Spleen (tissue), 11 donors: ENCODE results near the gene PLA2G2D. TPM values are rescaled to one million over a fixed set of nuclear protein-coding genes. Genes with fewer than 3 reads are reported as not detected.

Experiments used
- DNase-seq: peaks from one replicate; pipeline ENCODE4 v3.0.0-alpha.2; 2020
- H3K27ac ChIP-seq, 8 donors: fragments of 200-600 bp; sonication (generic) in 7 of 8; 1 replicate in 4 of 8; 2 replicates in 4 of 8; pipeline versions ENCODE4 v1.5.0 to v1.8.0; 2016 to 2021; ENCODE audit warnings: inconsistent platforms in 4 of 8, mild to moderate bottlenecking in 4 of 8, moderate library complexity in 1 of 8
- H3K27me3 ChIP-seq, 7 donors: fragments of 200-600 bp; sonication (generic) in 6 of 7; replicated peaks in 1 of 7; 1 replicate in 4 of 7; 2 replicates in 3 of 7; pipeline versions ENCODE4 v1.5.0 to v1.8.0; 2016 to 2021; ENCODE audit warnings: inconsistent platforms in 3 of 7, mild to moderate bottlenecking in 1 of 7
- H3K36me3 ChIP-seq, 6 donors: fragments of 200-600 bp; sonication (generic) in 5 of 6; 1 replicate in 4 of 6; 2 replicates in 2 of 6; pipeline versions ENCODE4 v1.5.0 to v1.8.0; 2016 to 2021; ENCODE audit warnings: inconsistent platforms in 2 of 6
- H3K4me1 ChIP-seq, 6 donors: fragments of 200-600 bp; sonication (generic) in 5 of 6; 1 replicate in 3 of 6; 2 replicates in 3 of 6; pipeline versions ENCODE4 v1.5.0 to v1.8.0; 2016 to 2021; ENCODE audit warnings: inconsistent platforms in 3 of 6
- H3K4me3 ChIP-seq, 8 donors: fragments of 200-600 bp; sonication (generic) in 7 of 8; 1 replicate in 4 of 8; 2 replicates in 4 of 8; pipeline versions ENCODE4 v1.5.0 to v1.8.0; 2016 to 2021; ENCODE audit warnings: inconsistent platforms in 4 of 8, mild to moderate bottlenecking in 4 of 8, moderate library complexity in 2 of 8
- H3K9me3 ChIP-seq, 8 donors: fragments of 200-600 bp; sonication (generic) in 7 of 8; 1 replicate in 4 of 8; 2 replicates in 4 of 8; pipeline versions ENCODE4 v1.5.0 to v1.8.0; 2016 to 2021; ENCODE audit warnings: inconsistent platforms in 4 of 8
- CTCF ChIP-seq, 11 experiments: fragments of 200-600 bp in 7 of 11; fragments of 450-650 bp in 4 of 11; sonication (generic) in 4 of 11; IDR thresholded peaks in 8 of 11; conservative IDR thresholded peaks in 3 of 11; 1 replicate in 7 of 11; 2 replicates in 4 of 11; pipeline versions ENCODE4 v1.4.0 to v1.8.0; 2016 to 2021; ENCODE audit warnings: antibody characterized with exemption in 11 of 11, inconsistent platforms in 4 of 11, mild to moderate bottlenecking in 1 of 11
- POLR2A ChIP-seq, 3 donors: fragments of 450-650 bp; IDR thresholded peaks; one replicate each; pipeline ENCODE4 v1.5.1; 2017; ENCODE audit warnings: antibody characterized with exemption in 3 of 3, mild to moderate bottlenecking in 1 of 3
- POLR2AphosphoS5 ChIP-seq, 3 donors: sonication (generic); formaldehyde crosslinking; IDR thresholded peaks; one replicate each; pipeline ENCODE4 v1.5.1; 2017; ENCODE audit warnings: antibody characterized with exemption in 3 of 3
- WGBS, 5 donors: extraction: QIAGEN DNeasy Blood & Tissue Kit in 3 of 5; methylation state at CpG; one replicate each; pipeline versions ENCODE4 v1.1.5 to v1.1.7; 2013 to 2018; 5-methylcytosine and 5-hydroxymethylcytosine counted together
- intact Hi-C: fragments of 100-400 bp; cut with DNase I; formaldehyde crosslinking; loops from one replicate; pipeline ENCODE4 v1.15.0; 2023; ENCODE audit warnings: low total_unique reads
- polyA plus RNA-seq, 3 donors: library from polyadenylated mRNA; stranded (reverse); fragments of 200-250 nt; gene quantifications; one replicate each; pipeline ENCODE4 v1.2.1, GENCODE V29; 2013
- total RNA-seq, 7 donors: library from RNA; depleted of rRNA in 3 of 7; stranded (reverse); fragments of >200 nt in 3 of 7; fragmentation: NEBNext Ultra II Directional in 4 of 7; extraction: Animal tissue kit (Norgen Biotek cat#: 25700) in 4 of 7; gene quantifications; one replicate each; pipeline versions ENCODE4 v1.1.0 to v1.2.1, GENCODE V29; 2016 to 2021
- donor health status: healthy with polysubstance abuse.
- donor health status: DM: no; HTN: no; CAD: no; lungs with moderate emphysema.
- donor health status: DM: no; HTN: no; CAD: no.
- donor health status: Bipolar disorder and iron deficiency.
- donor health status: healthy.
- donor health status: DM: no; HTN: no; CAD: no.
- donor health status: DM: yes; HTN: yes; CAD: no.

The PLA2G2D gene
- total and polyA plus RNA-seq, 10 donors, result 0.92 to 28.7 (median 7.3) TPM

GRCh38 chr1:20090119-20090518, 29.2 kb downstream of the PLA2G2D start:
- Histone ChIP-seq H3K4me1 (no peaks in the 10 kb centered on the region), H3K4me3 (no peak overlapping the region), H3K27me3 (no peaks in the 10 kb centered on the region), H3K9me3 (no peaks in the 10 kb centered on the region), H3K27ac (no peak overlapping the region), H3K36me3 (no peaks in the 10 kb centered on the region)
- no peak for DNase-seq
- TF ChIP-seq POLR2A (IDR thresholded peaks at IDR 0.05), result no peak
- no peak for TF ChIP-seq CTCF (IDR thresholded peaks at IDR 0.05 in 8 of 11, conservative IDR thresholded peaks at IDR 0.05 in 3 of 11)
- TF ChIP-seq POLR2AphosphoS5 (IDR thresholded peaks at IDR 0.05), result no peak
- intact Hi-C loops, result no loop called here
- 60 to 84% (median 81%) methylated on average over 3 of the region's 3 CpGs for WGBS, 5 donors

- no peaks in the 10 kb centered on the region for H3K27me3 ChIP-seq
- no peak overlapping the region for H3K4me3 ChIP-seq
- no peaks in the 10 kb centered on the region for H3K4me1 ChIP-seq
- intact Hi-C loops, result no loop called here
- WGBS, 5 donors, result 85 to 90% (median 86%) methylated on average over 19 of the region's 19 CpGs
- DNase-seq, result no peak
- H3K27ac ChIP-seq, result no peak overlapping the region
- H3K9me3 ChIP-seq, result no peaks in the 10 kb centered on the region
- H3K36me3 ChIP-seq, result no peaks in the 10 kb centered on the region
- TF ChIP-seq POLR2AphosphoS5 (IDR thresholded peaks at IDR 0.05) (no peak), CTCF (IDR thresholded peaks at IDR 0.05 in 8 of 11, conservative IDR thresholded peaks at IDR 0.05 in 3 of 11) (no peak), POLR2A (IDR thresholded peaks at IDR 0.05) (no peak)
Measured at GRCh38 chr1:20089328-20090077, 29.8 kb downstream of the PLA2G2D start.

- Histone ChIP-seq H3K9me3 (no peaks in the 10 kb centered on the region), H3K36me3 (no peaks in the 10 kb centered on the region), H3K4me1 (no peaks in the 10 kb centered on the region), H3K27me3 (no peaks in the 10 kb centered on the region), H3K4me3 (no peak overlapping the region), H3K27ac (no peak overlapping the region)
- DNase-seq, result no peak
- TF ChIP-seq CTCF (IDR thresholded peaks at IDR 0.05 in 8 of 11, conservative IDR thresholded peaks at IDR 0.05 in 3 of 11), result peak in 1 of 11 experiments; percentile 19
- TF ChIP-seq POLR2AphosphoS5 (IDR thresholded peaks at IDR 0.05), result no peak
- intact Hi-C loops, result no loop called here
- WGBS, 5 donors, result 52 to 58% (median 56%) methylated on average over 4 of the region's 4 CpGs
Measured at GRCh38 chr1:20087668-20088067, 31.7 kb downstream of the PLA2G2D start.

GRCh38 chr1:20086800-20087199, 32.5 kb downstream of the PLA2G2D start:
- DNase-seq, result no peak
- WGBS, 5 donors, result 89 to 100% (median 94%) methylated on average over 1 of the region's 1 CpG
- Histone ChIP-seq H3K36me3 (no peaks in the 10 kb centered on the region), H3K4me1 (peaks cover 0 to under 1% (median 0%) of the 10 kb centered on the region in 6 donors), H3K4me3 (no peak overlapping the region), H3K9me3 (no peaks in the 10 kb centered on the region), H3K27me3 (no peaks in the 10 kb centered on the region), H3K27ac (no peak overlapping the region)
- intact Hi-C loops, result no loop called here
- TF ChIP-seq POLR2A (IDR thresholded peaks at IDR 0.05), result no peak
- no peak for TF ChIP-seq POLR2AphosphoS5 (IDR thresholded peaks at IDR 0.05)
- TF ChIP-seq CTCF (IDR thresholded peaks at IDR 0.05 in 8 of 11, conservative IDR thresholded peaks at IDR 0.05 in 3 of 11), result no peak
